Dedifferentiated amniotic fluid mesenchymal stem cell (primary cell): ENCODE results near the gene PPARG.

Experiments used
- DNase-seq: peaks from one replicate; pipeline ENCODE4 v3.0.0-alpha.2; 2016; ENCODE audit errors: extremely low spot score

Gene PPARG

GRCh38 chr3:12312010-12312409 lies 23.1 kb downstream of the PPARG start:
- DNase-seq = no peak

GRCh38 chr3:12313519-12313918 lies 24.6 kb downstream of the PPARG start:
- DNase-seq = no peak

DNA sequence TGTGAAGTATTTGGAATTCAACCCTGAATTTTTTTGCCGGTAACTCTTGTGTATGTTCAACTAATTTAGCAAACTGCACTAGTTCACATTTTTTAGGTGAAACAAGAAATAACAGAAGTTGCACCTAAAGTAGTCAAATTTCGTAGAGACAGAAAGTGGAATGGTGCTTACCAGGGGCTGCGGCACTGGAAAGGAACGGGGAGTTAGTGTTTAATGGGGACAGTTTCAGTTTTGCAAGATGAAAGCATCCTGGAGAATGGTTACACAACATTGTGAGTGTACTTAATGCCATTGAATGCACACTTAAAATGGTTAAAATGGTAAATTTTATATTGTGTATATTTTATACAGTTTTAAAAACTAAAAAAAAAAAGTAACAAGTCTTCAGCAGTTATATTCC lies 27.4 kb downstream of the PPARG start:
- DNase-seq = no peak

DNA sequence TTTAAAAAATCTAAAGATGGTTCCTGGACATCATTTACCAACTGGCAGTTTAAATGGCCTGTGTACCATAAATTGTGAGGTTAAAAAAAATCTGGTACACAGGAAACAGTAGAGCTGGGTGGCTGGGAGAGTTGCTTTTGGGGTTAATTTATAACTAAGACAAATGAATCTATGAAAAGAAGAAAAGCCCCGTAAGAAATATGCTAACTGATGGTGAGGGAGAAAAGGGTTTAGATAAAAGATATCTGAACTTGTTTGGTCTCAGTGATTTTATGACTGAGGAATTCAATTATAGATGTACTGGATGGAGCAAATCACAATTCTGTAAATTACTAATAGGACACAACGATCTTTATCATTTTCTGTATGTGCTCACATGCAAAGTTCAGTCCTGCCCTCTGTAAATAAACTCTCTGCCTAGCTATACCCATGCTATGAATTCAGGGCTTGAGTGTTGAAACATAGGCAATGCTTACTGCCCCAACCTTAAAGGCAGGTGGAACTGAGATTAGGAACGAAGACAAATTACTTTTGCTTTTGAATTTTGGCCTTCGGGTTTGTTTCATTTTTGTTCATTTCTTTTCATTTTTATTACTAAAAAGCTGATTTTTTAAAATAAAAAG lies 28.0 kb downstream of the PPARG start:
- no peak for DNase-seq

DNA sequence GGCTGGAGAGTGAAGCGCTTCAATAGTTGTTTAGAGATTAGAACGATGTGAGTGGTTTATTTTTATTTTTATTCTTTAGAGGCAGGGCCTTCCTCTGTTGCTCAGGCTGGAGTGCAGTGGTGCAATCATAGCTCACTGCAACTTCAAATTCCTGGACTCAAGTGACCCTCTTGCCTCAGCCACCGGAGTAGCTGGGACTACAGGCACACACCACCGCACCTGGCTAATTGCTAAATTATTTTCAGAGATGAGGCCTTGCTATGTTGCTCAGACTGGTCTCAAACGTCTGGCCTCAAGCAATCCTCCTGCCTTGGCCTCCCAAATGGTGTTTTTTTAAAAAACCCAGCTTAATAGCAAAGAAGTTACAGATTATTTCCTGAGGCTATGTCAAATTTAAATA lies 29.0 kb downstream of the PPARG start:
- DNase-seq = no peak

DNA sequence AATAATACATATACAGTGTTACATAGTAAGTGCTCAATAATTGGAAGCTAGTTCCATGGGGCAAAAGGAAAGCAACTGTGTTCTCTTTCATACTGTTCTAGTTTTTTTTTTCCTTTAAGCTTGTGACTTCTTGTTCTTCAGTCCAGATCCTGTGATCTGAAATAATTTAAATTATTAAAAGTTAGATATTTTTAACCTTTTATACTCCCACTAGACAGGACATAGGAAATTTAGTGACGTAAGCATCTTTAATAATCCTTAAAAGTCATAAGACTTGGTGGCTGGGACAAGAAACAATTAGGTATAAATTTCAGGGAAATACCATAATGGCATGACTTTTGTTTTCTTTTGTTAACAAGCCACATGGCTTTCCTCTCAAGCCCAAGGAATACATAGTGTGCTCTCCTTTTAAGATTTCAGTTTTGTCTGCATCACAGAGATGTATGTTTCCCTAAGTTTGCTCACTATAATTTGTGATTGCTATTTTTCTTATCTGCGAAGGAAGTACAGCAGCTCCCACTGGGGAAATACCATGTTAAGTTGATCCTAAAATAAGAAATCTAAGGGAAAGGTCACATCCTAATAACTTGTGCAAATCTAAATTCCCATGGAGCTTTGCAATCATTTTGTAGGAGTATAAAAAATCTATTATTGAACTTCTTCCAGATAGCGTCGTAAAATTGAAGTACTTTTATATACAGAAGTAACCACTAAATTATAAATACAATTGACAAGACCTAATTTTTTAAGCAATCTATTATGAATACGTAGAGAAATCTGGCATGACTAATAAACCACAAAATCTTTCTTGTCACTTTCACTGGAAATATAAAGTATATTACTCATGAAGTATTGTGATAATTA lies 30.1 kb downstream of the PPARG start:
- DNase-seq = no peak

DNA sequence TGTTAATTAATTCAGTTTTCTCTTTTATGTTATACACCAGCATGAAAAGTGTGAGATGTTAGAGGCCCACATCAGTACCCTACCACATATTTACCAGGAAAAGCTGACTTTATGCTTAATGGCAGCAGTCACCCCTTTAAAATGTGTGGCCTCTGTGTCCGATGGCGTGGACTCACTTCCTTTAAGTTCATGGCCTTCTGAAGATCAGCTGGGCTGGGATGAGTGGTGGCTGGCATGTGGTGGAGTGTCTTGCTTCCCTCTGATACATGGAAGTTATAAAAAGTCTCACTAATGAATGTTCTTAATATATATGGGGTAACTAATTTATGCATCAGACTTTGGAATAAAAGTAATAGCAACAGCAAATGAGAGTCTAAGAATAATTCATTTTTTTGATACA lies 32.1 kb downstream of the PPARG start:
- DNase-seq = no peak

DNA sequence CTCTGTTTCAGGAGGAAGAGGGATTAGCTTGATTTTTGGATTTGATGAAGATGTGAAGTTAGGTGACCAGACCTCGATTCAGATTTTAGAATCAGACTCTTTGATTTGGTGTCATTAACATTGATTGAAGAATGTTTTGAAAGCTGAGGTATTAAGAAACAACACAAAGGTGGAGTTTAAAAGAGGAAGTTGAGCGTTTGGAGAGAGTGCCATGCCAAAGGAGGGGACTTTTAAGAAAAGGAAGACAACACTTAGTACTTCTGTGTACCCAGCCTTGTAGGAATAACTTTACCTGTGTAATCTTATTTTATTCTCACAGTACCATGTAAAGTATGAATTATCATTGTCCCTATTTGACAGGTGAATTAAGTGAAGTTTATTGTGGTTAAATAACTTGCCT lies 34.4 kb downstream of the PPARG start:
- DNase-seq = no peak

DNA sequence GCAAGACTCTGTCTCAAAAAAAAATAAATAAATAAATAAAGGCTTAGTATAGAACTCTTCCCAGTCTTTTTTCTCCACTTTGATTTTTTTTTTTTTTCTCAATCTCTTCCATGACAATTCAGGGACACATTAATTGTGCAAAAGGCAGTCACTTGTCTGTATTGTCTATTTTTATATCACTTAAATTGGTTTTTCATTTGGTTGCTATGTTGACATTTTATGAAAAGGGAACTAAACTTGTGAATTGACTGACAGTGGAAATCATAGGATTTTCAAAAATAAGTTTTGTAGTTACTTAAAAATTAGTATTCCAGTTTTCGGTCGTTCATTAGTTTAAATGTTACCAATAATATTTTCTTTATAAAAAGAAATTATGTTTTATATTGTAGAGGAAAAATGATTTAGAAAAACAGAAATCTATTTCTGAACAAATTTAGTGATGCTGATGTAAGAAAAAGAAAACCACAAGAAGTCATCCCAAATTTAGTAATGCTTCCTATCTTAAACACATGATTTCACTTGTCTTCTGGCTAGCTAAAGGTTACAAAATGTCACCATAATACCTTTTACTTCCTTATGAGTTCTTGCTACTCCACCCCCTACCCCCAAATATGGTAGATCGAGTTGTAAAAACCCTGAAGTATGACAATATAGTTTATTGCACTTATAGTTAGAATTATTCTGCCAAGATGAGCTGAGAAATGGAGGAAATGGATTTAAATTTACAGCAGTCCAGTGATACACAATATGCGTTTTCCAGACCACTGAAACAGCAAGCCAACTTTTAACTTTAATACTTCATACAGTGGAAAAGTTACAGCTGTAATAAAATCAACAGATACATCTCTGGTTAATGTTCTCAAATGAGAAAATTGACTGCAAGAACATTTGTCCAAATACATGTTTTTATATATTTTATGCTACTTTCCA lies 37.0 kb downstream of the PPARG start:
- no peak for DNase-seq

GRCh38 chr3:12327021-12327420 lies 38.2 kb downstream of the PPARG start:
- no peak for DNase-seq

- DNase-seq = no peak
Measured at GRCh38 chr3:12328132-12328836, 39.4 kb downstream of the PPARG start.

- DNase-seq = no peak
Measured at GRCh38 chr3:12328837-12329462, 40.1 kb downstream of the PPARG start.

DNA sequence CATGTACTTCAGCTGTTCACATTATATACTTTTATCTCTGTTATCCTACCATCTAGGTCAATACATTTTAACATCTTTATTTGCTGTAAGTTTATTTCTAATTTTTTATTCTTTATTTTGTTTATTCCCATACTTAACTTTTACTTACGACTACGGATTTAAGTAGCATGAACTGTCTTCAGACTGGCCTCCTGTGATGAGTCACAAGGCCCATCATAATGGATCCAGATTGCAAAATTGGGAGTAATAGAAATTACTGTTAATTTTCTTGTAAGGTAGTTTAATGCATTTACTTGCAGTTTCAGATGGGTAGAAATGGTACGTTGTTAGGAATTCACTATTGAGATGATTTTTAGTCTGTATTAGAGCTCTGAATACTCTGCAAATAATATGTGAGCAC lies 45.9 kb downstream of the PPARG start:
- no peak for DNase-seq

GRCh38 chr3:12335421-12335820 lies 46.6 kb downstream of the PPARG start:
- no peak for DNase-seq

- no peak for DNase-seq
Measured at GRCh38 chr3:12336099-12336498, 47.2 kb downstream of the PPARG start.

- no peak for DNase-seq
Measured at GRCh38 chr3:12338595-12339546, 50.0 kb downstream of the PPARG start.

- no peak for DNase-seq
Measured at GRCh38 chr3:12339701-12340480, 51.0 kb downstream of the PPARG start.

DNA sequence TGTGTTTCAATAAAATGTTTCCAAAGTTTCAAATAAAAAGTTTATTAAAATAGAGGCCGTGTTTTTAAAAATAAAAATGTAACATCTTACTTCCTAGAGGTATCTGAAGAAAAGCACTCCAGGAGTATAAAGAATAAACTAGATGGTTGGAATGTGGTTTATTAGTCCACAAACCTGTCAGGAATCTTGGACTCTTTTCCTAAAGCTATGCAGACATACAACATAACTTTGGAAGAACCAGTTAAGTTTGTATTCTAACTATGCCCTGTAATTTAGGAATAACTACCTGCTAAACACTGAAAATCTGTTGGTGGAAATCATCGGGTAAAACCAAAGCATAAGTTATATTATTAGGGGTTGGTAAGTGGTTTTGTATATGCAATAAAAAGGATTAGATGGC lies 51.6 kb downstream of the PPARG start:
- no peak for DNase-seq

- DNase-seq = no peak
Measured at GRCh38 chr3:12342151-12342550, 53.3 kb downstream of the PPARG start.
